Motor neuron (in vitro differentiated cells): ENCODE data around the gene CRABP2. TPM values are rescaled to one million over a fixed set of nuclear protein-coding genes. Genes with fewer than 3 reads are reported as not detected.

Source experiments
- ATAC-seq, 8 experiments: fragments of 200-7000 bp; cut with Tn5 transposase; replicated peaks in 6 of 8; 2 replicates each; pipeline ENCODE4 v1.8.0; 2021; ENCODE audit warnings: mild to moderate bottlenecking in 8 of 8, moderate library complexity in 8 of 8
- H3K27ac ChIP-seq, 2 donors: fragments of 250-450 bp; sonication (Bioruptor Pico); 2 replicates each; pipeline ENCODE4 v1.9.0; 2021; ENCODE audit warnings: antibody characterized with exemption in 2 of 2, mild to moderate bottlenecking in 2 of 2, moderate library complexity in 1 of 2
- H3K4me1 ChIP-seq, 2 donors: fragments of 250-450 bp; sonication (Bioruptor Pico); replicated peaks in 1 of 2; 2 replicates each; pipeline ENCODE4 v1.6.1; 2021; ENCODE audit warnings: antibody characterized with exemption in 2 of 2, mild to moderate bottlenecking in 2 of 2, moderate library complexity in 1 of 2
- H3K4me3 ChIP-seq, 5 donors: fragments of 250-450 bp; sonication (Bioruptor Pico); 2 replicates each; pipeline ENCODE4 v1.9.0; 2021; ENCODE audit warnings: antibody characterized with exemption in 5 of 5, mild to moderate bottlenecking in 5 of 5, moderate library complexity in 4 of 5
- WGBS, 10 experiments: fragments of 450-650 bp; shearing (Covaris generic); methylation state at CpG; one replicate each; pipeline ENCODE4 v1.0.0; 2022; 5-methylcytosine and 5-hydroxymethylcytosine counted together
- in situ Hi-C, 9 experiments: fragments of 400-800 bp; cut with MboI; loops; one replicate each; pipeline ENCODE4 v1.15.0; 2021; ENCODE audit warnings: low sequenced_read_pairs in 9 of 9, low pct_unique_long_range_greater_than_20kb in 2 of 9; ENCODE audit not compliant: unreplicated experiment in 9 of 9
- total RNA-seq, 8 experiments: library from RNA; unstranded; fragments of 300-600 nt; gene quantifications; 2 replicates each; pipeline versions ENCODE4 v1.2.3 to v1.2.4, GENCODE V29; 2022

CRABP2 gene
- total RNA-seq, 8 experiments from 2014 or later, result 1.4 to 813 (median 186) TPM

DNA sequence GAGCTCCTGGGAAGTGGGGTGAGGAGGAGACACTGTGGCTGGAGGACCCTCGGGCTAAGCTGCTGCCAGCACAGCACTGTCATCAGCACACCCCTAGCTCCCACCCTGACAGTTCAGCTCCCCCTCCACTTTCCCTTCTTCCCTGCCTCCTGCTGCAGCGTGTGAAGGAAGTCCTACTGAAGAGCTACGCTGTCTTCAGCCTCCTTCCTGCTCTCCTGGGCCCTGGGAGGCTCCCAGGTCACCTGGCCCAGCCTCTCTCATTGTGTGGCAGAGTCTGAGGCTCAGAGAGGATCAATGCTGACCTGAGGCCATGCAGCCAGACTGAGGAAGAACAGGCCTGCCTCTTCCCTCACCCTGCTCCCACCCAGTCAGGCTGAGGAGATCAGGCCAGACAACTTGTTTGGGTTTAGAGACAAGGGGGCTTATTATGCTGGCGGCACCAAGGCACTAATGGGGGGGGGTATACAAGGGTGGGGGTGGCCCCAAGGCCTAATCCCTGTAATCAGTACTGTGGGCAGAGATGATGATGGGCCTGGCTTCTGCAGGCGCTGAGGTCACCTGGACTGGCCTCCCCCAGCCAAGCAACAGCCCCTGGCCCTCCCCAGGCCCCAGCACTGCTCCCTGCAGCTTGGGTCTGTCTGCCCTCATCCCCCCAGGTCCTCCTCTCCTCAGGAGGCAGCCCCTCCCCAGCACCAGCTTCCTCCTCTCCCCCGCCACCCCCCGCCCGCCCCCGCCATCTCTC lies 37.2 kb downstream of the CRABP2 start:
- ATAC-seq, result peak in 7 of 8 experiments; percentile 8 to 44 (median 32)

GRCh38 chr1:156667610-156667967 lies 37.8 kb downstream of the CRABP2 start:
- peaks cover 82 to 84% of the 10 kb centered on the region in 2 donors for H3K4me1 ChIP-seq
- peak in 2 of 8 experiments; percentile 41 to 53 for ATAC-seq
- WGBS, 10 experiments, result 8 to 80% (median 64%) methylated on average over 1 to 4 of the region's 5 CpGs; no CpG with 5 or more reads in 7 of the 10 experiments
- H3K4me3 ChIP-seq, result no peak overlapping the region
- H3K27ac ChIP-seq, result peak overlapping the region; percentile 85 to 86
- in situ Hi-C loops, result no loop called here

More for the DNA sequence above, 37.2 kb downstream of the CRABP2 start:
- in situ Hi-C loops, result no loop called here
- Histone ChIP-seq H3K4me1 (peaks cover 82 to 84% of the 10 kb centered on the region in 2 donors), H3K4me3 (no peak overlapping the region), H3K27ac (peak overlapping the region; percentile 85 to 86)
- WGBS, 10 experiments, result 0 to 41% (median 40%) methylated on average over 1 to 3 of the region's 9 CpGs; no CpG with 5 or more reads in 7 of the 10 experiments

DNA sequence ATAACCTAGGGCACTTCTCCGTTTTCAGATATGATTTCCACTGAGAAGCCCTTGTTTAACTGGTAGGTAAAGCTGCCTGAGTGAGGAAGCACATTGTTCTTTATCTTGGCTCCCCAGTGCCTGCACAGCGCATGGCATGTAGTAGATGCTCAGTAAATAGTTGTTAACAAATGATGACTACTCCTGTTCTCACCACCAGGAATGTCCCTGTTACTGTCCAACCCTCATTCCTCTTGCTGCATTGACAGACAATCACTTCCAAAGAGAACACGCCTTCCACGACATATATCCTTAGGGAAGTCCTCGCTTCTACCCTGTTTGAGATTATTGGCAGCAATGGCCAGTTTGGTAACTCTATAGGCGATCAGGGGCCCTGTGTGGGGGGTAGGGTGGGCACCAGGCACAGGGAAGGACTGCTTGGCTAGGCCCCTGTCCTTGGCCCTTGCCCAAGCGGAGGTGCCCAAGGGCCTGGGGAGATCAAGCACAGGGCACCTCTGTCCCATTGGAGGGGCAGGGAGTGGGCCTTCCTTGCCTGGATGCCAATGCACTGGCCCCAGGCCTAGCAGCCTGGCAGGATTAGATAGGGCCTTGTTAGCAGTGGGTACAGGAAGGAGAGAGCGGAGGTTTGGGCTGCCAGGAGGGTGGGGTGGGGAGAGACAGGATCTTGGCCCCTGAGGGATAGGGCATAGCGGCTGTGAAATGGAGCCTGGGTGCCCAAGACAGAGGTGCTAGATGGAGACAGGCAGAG lies 38.3 kb downstream of the CRABP2 start:
- 88 to 100% (median 99%) methylated on average over 1 to 8 of the region's 9 CpGs; no CpG with 5 or more reads in 4 of the 10 experiments for WGBS, 10 experiments
- Histone ChIP-seq H3K27ac (peak overlapping the region in 1 of 2 donors; percentile 86), H3K4me1 (peaks cover 84% of the 10 kb centered on the region in 2 donors), H3K4me3 (no peak overlapping the region)
- ATAC-seq, result no peak
- in situ Hi-C loops, result no loop called here

GRCh38 chr1:156665539-156665938 lies 39.8 kb downstream of the CRABP2 start:
- no peak overlapping the region for H3K4me3 ChIP-seq
- in situ Hi-C loops, result no loop called here
- 50 to 100% (median 78%) methylated on average over 1 to 3 of the region's 3 CpGs; no CpG with 5 or more reads in 2 of the 10 experiments for WGBS, 10 experiments
- peaks cover 84 to 88% of the 10 kb centered on the region in 2 donors for H3K4me1 ChIP-seq
- no peak for ATAC-seq
- peak overlapping the region; percentile 91 for H3K27ac ChIP-seq

DNA sequence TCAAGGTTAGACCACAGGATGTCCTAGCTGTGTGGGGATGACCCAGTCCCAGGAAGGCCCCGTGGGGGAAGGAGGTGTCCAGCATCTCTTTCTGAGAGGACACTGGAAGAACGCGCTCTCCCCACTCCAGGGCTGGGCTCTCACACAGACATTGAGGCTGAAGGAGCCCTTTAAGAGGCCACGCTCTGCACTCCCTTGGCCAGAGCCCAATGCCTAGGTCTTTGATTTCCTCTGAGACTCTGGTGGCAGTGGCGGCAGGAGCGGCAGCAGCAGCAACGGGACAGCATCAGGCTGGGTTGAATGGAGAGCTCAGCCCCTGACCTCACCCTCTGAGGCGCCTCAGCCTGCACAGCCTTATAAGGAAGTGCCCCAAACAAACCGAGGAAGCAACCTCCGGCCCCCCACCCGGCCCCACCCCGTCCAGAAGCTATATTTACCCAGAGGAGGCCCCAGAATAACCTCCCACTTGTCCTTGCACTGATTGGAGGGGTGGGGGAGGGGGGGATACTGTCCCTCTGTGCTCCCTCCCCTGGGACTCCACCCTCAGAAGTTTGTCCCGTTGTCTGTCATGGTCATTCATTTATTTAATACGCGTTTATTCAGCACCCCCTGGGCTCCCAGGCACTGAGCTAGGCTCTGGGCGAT lies 40.5 kb downstream of the CRABP2 start:
- in situ Hi-C loops, result no loop called here
- WGBS, 10 experiments, result 0 to 80% (median 22%) methylated on average over 1 to 5 of the region's 16 CpGs; no CpG with 5 or more reads in 3 of the 10 experiments
- Histone ChIP-seq H3K27ac (peak overlapping the region; percentile 91), H3K4me3 (no peak overlapping the region), H3K4me1 (peaks cover 81 to 86% of the 10 kb centered on the region in 2 donors)
- peak; percentile 8 to 38 (median 18) for ATAC-seq

DNA sequence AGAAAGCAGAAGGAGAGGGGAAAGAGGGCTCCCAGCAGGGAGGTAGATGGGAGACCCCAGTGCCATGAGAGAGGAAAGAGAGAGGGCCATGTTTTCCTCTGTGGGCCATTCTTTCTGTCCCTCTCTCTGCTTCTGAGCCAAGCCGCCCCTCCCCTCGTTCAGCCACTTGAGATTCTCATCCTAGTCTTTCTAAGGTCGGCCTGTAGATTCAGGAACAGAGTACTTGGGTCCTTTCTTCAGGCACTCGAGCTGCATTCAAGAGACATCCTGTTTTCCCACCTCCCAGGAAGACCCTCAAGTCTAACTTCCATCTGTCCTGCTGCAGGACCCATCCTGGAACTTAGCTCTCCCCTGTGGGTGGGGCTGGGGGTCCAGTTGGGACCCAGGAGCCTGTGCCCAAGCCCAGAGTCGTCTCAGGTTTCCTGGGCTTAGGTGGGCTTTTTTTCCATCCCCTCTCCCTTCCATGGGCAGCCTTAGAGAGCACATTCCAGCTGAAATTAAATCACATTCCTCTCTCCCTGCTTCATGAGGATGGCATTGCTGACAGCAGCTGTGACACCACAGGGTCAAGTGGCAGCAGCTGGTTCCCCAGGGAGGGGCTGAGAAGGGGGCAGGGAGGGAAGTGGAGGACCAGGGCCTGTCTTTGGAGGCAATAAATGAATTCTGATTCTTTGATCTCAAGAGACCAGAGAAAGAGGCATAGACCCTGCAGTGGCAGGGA lies 41.2 kb downstream of the CRABP2 start:
- in situ Hi-C loops, result no loop called here
- H3K4me3 ChIP-seq, result no peak overlapping the region
- ATAC-seq, result peak in 1 of 8 experiments; percentile 0
- 19 to 88% (median 31%) methylated on average over 1 to 5 of the region's 5 CpGs; no CpG with 5 or more reads in 3 of the 10 experiments for WGBS, 10 experiments
- peaks cover 79 to 85% of the 10 kb centered on the region in 2 donors for H3K4me1 ChIP-seq
- H3K27ac ChIP-seq, result peak overlapping the region; percentile 91

DNA sequence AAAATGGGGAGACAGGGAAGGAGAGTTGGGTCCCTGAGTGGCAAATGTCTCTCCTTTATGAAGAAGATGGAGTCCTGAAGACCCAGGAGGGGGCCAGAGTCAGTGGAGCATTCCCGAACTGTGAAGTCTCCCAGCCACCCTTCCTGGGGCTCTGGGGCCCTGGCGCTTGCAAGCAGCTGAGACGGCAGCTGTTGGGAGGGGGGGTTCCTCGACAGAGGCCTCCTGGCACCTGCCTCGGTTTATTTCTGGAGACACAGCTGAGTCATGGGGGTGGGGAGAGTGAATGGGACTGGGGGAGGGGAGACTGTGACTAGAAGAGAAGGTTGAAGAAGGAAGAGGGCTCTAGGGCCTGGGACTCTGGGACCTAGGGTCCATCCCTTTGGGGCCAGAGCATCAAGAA lies 42.2 kb downstream of the CRABP2 start:
- H3K4me1 ChIP-seq, result peaks cover 69 to 75% of the 10 kb centered on the region in 2 donors
- ATAC-seq, result no peak
- in situ Hi-C loops, result no loop called here
- 79% methylated on average over 3 of the region's 5 CpGs; no CpG with 5 or more reads in 9 of the 10 experiments for WGBS, 10 experiments
- no peak overlapping the region for H3K4me3 ChIP-seq
- peak overlapping the region; percentile 91 for H3K27ac ChIP-seq

DNA sequence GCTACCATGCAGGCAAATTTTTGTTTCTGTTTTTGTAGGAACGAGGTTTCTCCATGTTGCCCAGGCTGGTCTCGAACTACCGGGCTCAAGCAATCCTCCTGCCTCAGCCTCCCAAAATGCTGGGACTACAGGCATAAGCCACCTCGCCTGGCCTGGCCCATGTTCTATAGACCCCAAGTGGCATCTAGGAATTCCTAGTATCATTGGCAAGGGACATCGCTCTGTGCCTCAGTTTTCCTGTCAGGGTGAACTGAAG lies 42.7 kb downstream of the CRABP2 start:
- no peak for ATAC-seq
- Histone ChIP-seq H3K4me1 (peaks cover 64 to 72% of the 10 kb centered on the region in 2 donors), H3K4me3 (no peak overlapping the region), H3K27ac (peak overlapping the region in 1 of 2 donors; percentile 91)
- in situ Hi-C loops, result no loop called here
- 79 to 100% (median 96%) methylated on average over 1 to 5 of the region's 5 CpGs; no CpG with 5 or more reads in 3 of the 10 experiments for WGBS, 10 experiments

DNA sequence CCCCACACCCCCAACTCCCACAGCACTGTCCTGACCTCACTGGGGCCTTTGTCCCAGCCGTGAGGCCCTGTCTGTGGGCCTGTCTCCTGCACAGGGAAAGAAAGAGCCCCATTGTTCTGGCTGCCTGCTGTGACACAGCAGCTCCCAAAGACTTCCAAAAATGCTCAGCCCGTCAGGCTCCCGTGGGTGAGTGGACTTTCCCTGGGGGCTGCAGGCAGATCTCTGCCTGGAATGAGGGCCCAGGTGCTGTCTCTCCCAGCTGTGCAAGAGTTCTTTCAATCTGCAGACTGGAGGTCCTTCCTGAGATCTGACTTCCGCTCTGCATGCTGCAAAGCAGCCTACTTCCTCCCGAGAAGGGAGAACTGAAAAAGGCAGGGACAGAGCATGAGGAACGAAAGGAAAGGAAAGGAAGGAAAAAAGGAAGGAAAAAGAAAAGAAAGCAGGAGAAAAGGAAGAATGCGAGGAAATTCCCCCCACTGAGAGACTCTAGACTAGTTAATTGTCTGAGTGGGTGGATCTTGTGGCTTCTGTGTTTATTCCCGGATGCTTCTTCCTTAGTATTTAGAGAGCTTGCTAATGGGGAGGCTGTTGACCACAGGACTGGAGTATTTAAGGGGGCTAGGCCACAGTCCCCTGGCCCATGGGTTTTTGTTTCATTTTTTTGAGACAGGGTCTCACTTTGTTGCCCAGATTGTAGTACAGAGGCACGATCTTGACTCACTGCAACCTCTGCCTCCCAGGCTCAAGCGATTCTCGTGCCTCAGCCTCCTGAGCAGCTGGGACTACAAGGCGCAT lies 43.2 kb downstream of the CRABP2 start:
- WGBS, 10 experiments, result 0 to 84% (median 57%) methylated on average over 1 to 11 of the region's 12 CpGs
- peak in 2 of 8 experiments; percentile 4 to 8 for ATAC-seq
- H3K27ac ChIP-seq, result peak overlapping the region; percentile 59 to 88
- peaks cover 62 to 72% of the 10 kb centered on the region in 2 donors for H3K4me1 ChIP-seq
- no peak overlapping the region for H3K4me3 ChIP-seq
- in situ Hi-C loops, result no loop called here

DNA sequence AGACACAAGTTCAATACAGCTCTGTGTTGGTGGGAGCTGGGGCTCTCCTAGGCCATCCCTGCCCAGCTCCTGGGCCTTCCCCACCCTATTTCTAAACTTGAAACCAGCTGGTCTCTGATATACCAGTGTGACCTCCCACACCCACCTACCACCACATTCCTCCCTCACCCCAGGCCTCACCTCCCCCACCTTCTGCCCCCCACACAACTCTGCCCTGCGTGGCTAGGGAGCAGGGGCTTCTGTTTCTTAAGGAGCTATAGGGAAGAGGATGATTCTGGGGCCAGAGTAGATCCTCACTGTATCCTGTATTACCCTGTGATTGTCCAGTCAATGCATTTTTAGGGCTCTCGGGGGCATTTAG lies 44.7 kb downstream of the CRABP2 start:
- WGBS, 10 experiments, result 20 to 67% methylated on average over 1 of the region's 2 CpGs; no CpG with 5 or more reads in 8 of the 10 experiments
- peak overlapping the region in 2 of 5 donors; percentile 34 to 42 for H3K4me3 ChIP-seq
- ATAC-seq, result peak in 1 of 8 experiments; percentile 0
- in situ Hi-C loops, result no loop called here
- peak overlapping the region; percentile 59 to 88 for H3K27ac ChIP-seq
- peaks cover 64 to 78% of the 10 kb centered on the region in 2 donors for H3K4me1 ChIP-seq

DNA sequence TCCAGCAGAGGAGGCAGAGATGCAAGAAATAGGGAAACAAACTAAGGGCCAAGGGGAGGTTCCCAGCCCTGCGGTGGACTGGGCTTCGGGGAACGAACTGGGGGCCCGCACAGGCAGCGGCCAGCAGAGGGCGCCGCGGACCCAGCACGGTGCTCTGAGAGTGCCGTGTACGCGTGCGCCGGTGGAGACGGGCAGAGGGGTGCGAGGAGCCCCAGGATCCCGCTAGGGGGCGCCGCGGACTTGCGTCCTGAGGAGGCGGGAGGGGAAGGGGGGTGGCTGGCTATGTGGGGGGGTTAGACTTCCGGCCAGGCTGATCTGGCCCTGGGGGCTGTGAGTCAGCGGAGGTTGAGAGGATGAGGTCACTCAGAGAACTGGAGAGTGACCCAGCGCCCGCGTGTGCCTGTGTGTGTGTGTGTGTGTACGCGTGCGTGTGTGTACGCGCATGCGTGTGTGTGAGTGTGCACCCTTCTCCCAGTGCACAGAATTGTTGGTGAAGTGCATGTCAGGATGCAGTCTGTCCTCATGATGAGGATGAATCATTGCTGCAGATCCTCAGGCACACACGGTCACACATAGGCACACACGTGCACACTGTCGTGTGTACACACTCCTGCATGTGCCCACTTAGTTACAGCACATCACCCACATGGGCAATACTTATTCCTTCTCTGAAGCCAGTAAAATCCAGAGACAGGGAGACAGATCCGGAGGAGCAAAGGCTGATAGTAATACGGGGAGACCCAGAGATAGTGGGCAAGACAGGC lies 45.2 kb downstream of the CRABP2 start:
- H3K4me1 ChIP-seq, result peaks cover 59 to 72% of the 10 kb centered on the region in 2 donors
- 18 to 75% (median 56%) methylated on average over 2 to 12 of the region's 38 CpGs; no CpG with 5 or more reads in 4 of the 10 experiments for WGBS, 10 experiments
- peak overlapping the region; percentile 59 to 88 for H3K27ac ChIP-seq
- in situ Hi-C loops, result no loop called here
- H3K4me3 ChIP-seq, result peak overlapping the region in 2 of 5 donors; percentile 34 to 42
- ATAC-seq, result peak; percentile 66 to 88 (median 71)
